ENCODE results near the gene RCSD1.

RCSD1 gene

DNA sequence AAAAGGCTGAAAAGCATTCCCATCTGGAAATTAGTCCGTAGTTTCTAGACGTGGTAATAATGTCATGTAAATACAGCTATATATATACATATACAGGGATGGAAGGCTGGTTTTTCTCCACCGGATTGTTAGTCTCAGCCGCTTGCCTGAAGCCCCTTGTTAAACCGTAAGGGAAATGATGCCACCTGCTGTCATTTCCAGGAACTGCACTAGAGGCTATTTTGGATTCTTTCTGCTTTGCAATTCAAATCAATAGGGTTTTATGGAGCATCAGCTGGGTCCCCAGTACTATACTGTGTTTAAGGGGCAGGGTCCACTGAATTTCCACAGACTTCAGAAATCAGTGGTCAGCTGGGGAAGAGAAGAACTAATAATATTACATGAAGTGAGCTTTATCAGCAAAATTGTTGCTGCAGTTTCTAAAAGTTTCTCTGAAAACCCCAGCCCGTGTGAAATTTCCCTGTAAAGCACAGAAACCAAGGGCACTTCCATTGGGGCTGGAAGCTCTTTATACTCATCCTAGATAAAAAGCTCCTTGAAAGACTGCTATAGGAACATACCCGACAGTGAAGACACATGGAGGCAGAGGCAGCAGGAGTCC is 58.0 kb downstream of the RCSD1 start:
- TF ChIP-seq CTCF (IDR thresholded peaks at IDR 0.05; ENCODE audit: borderline replicate concordance, extremely low read depth, low read length, poor library complexity, severe bottlenecking) (peak; percentile 97), EZH2 (IDR thresholded peaks at IDR 0.05; ENCODE audit: borderline replicate concordance, low read depth, low read length, severe bottlenecking) (no peak)
- H3K27me3 ChIP-seq (ENCODE audit: insufficient read depth, low read length, poor library complexity), result no peaks in the 10 kb centered on the region
- H3K9me3 ChIP-seq (ENCODE audit: insufficient read depth, low read length, severe bottlenecking), result no peaks in the 10 kb centered on the region
- no peak overlapping the region for H3K4me3 ChIP-seq (ENCODE audit: low read depth in 1 of 2, low read length in 2 of 2)
- peaks cover 23% of the 10 kb centered on the region for H3K79me2 ChIP-seq (ENCODE audit: insufficient read depth, low read length)
- H3K9ac ChIP-seq (ENCODE audit: low read depth, low read length), result no peak overlapping the region
- H3K4me1 ChIP-seq (ENCODE audit: insufficient read depth, low read length), result no peaks in the 10 kb centered on the region
- H3K4me2 ChIP-seq (ENCODE audit: insufficient read depth, low read length), result no peak overlapping the region
- H3K36me3 ChIP-seq (ENCODE audit: insufficient read depth, low read length), result peaks cover 96% of the 10 kb centered on the region
- ATAC-seq (ENCODE audit: insufficient read depth, low read depth), result peak; percentile 84
- DNase-seq, result peak; percentile 82
- H2AFZ ChIP-seq (ENCODE audit: low read depth, low read length), result no peak overlapping the region
- H3K27ac ChIP-seq (ENCODE audit: low read length), result peak overlapping the region; percentile 52
- peaks cover 9% of the 10 kb centered on the region for H4K20me1 ChIP-seq (ENCODE audit: insufficient read depth, low read length)

DNA sequence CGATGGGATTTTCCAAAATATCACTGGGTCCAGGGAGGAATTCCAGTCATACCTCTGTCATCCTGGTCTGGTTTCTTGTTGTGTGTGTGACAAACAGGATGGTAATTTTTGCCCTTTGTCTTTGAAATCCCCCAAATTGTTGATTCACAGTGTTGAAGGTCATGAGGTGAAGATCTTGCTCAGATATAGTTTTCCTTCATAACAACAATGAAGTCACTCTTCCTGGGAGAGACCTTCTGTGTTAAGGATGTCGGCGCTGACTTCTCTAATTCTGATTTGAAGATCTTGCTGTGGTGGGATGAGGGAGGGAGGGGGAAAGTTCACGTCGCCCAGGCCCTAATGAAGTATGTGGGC is 59.5 kb downstream of the RCSD1 start:
- ATAC-seq (ENCODE audit: insufficient read depth, low read depth) (no peak), DNase-seq (no peak)
- H3K4me2 ChIP-seq (ENCODE audit: insufficient read depth, low read length), result no peak overlapping the region
- TF ChIP-seq EZH2 (IDR thresholded peaks at IDR 0.05; ENCODE audit: borderline replicate concordance, low read depth, low read length, severe bottlenecking) (no peak), CTCF (IDR thresholded peaks at IDR 0.05; ENCODE audit: borderline replicate concordance, extremely low read depth, low read length, poor library complexity, severe bottlenecking) (no peak)
- no peaks in the 10 kb centered on the region for H3K4me1 ChIP-seq (ENCODE audit: insufficient read depth, low read length)
- no peaks in the 10 kb centered on the region for H3K27me3 ChIP-seq (ENCODE audit: insufficient read depth, low read length, poor library complexity)
- no peak overlapping the region for H2AFZ ChIP-seq (ENCODE audit: low read depth, low read length)
- H3K9me3 ChIP-seq (ENCODE audit: insufficient read depth, low read length, severe bottlenecking), result no peaks in the 10 kb centered on the region
- H3K9ac ChIP-seq (ENCODE audit: low read depth, low read length), result no peak overlapping the region
- peaks cover 13% of the 10 kb centered on the region; the same call in 1 of the 2 replicates for H3K79me2 ChIP-seq (ENCODE audit: insufficient read depth, low read length)
- peaks cover 9% of the 10 kb centered on the region; the same call in 1 of the 2 replicates for H4K20me1 ChIP-seq (ENCODE audit: insufficient read depth, low read length)
- H3K4me3 ChIP-seq (ENCODE audit: low read depth in 1 of 2, low read length in 2 of 2), result no peak overlapping the region
- no peak overlapping the region for H3K27ac ChIP-seq (ENCODE audit: low read length)
- H3K36me3 ChIP-seq (ENCODE audit: insufficient read depth, low read length), result peaks cover 96% of the 10 kb centered on the region

- no peak overlapping the region for H2AFZ ChIP-seq (ENCODE audit: low read depth, low read length)
- peaks cover 13% of the 10 kb centered on the region; the same call in 1 of the 2 replicates for H3K79me2 ChIP-seq (ENCODE audit: insufficient read depth, low read length)
- H3K36me3 ChIP-seq (ENCODE audit: insufficient read depth, low read length), result peaks cover 96% of the 10 kb centered on the region
- peaks cover 9% of the 10 kb centered on the region; the same call in 1 of the 2 replicates for H4K20me1 ChIP-seq (ENCODE audit: insufficient read depth, low read length)
- H3K27me3 ChIP-seq (ENCODE audit: insufficient read depth, low read length, poor library complexity), result no peaks in the 10 kb centered on the region
- DNase-seq (no peak), ATAC-seq (ENCODE audit: insufficient read depth, low read depth) (no peak)
- no peak overlapping the region for H3K4me3 ChIP-seq (ENCODE audit: low read depth in 1 of 2, low read length in 2 of 2)
- no peak overlapping the region for H3K4me2 ChIP-seq (ENCODE audit: insufficient read depth, low read length)
- H3K9ac ChIP-seq (ENCODE audit: low read depth, low read length), result no peak overlapping the region
- no peaks in the 10 kb centered on the region for H3K9me3 ChIP-seq (ENCODE audit: insufficient read depth, low read length, severe bottlenecking)
- no peak overlapping the region for H3K27ac ChIP-seq (ENCODE audit: low read length)
- H3K4me1 ChIP-seq (ENCODE audit: insufficient read depth, low read length), result no peaks in the 10 kb centered on the region
- no peak for TF ChIP-seq EZH2 (IDR thresholded peaks at IDR 0.05; ENCODE audit: borderline replicate concordance, low read depth, low read length, severe bottlenecking)
- TF ChIP-seq CTCF (IDR thresholded peaks at IDR 0.05; ENCODE audit: borderline replicate concordance, extremely low read depth, low read length, poor library complexity, severe bottlenecking), result no peak
Observed at GRCh38 chr1:167690053-167690452, 60.0 kb downstream of the RCSD1 start.
